Neutrophil (primary cell): Measurements from ENCODE around the gene KLRC3.
"Not testable (repeated sequence)": the region's sequence is repeated elsewhere in the genome, so short reads cannot be mapped to it uniquely, and the experiment has no call there.

ENCODE experiments used
- H3K27ac ChIP-seq: fragments of 200-600 bp; sonication (generic); 2 replicates; pipeline ENCODE4 v1.5.1; 2016; ENCODE audit warnings: mild to moderate bottlenecking, moderate library complexity
- H3K27me3 ChIP-seq: fragments of 200-600 bp; sonication (generic); 2 replicates; pipeline ENCODE4 v1.6.0; 2016; ENCODE audit warnings: mild to moderate bottlenecking
- H3K36me3 ChIP-seq: fragments of 200-600 bp; sonication (generic); 2 replicates; pipeline ENCODE4 v1.5.1; 2017
- H3K4me1 ChIP-seq, 2 experiments: fragments of 200-600 bp in 1 of 2; sonication (generic) in 1 of 2; 1 replicate in 1 of 2; 2 replicates in 1 of 2; pipeline versions ENCODE4 v1.5.1 to v1.6.1; 2013 to 2016; ENCODE audit warnings: low read depth in 1 of 2, low read length in 1 of 2, mild to moderate bottlenecking in 1 of 2, moderate library complexity in 1 of 2; ENCODE audit not compliant: control insufficient read depth in 1 of 2, insufficient read depth in 1 of 2
- H3K4me3 ChIP-seq, 2 experiments: fragments of 200-600 bp in 1 of 2; sonication (generic) in 1 of 2; 1 replicate in 1 of 2; 2 replicates in 1 of 2; pipeline ENCODE4 v1.5.1; 2013 to 2016; ENCODE audit warnings: low read depth in 1 of 2, low read length in 1 of 2, mild to moderate bottlenecking in 1 of 2, moderate library complexity in 1 of 2
- H3K9me3 ChIP-seq: fragments of 200-600 bp; sonication (generic); 2 replicates; pipeline ENCODE4 v1.5.1; 2016
- TF ChIP-seq, protein P1 (sequence below): fragments of 200-600 bp; sonication (generic); IDR thresholded peaks from 2 replicates; pipeline ENCODE4 v1.5.1; 2016; ENCODE audit warnings: antibody characterized with exemption

Gene KLRC3

DNA sequence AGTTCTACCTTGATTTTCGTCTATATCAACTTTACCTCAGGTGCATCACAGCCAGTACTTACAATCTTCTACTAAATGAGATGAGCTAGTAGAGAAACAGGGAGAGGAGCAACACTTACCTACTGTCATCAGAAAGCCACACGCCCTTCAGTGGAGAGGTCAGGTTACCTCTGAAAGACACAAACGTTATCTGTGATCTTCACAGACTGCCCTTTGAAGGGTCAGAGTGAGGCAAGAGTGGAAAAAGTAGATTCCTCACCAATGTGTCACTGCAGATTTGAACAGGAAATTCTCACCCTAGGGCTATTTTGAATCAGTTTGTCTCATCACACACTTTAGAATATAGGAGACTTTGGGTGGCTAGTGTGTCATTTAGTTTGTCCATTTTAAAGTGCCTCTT lies 1.8 kb upstream of the KLRC3 start:
- H3K4me3 ChIP-seq, H3K4me1 ChIP-seq, H3K27ac ChIP-seq, H3K9me3 ChIP-seq, H3K36me3 ChIP-seq: not testable (repeated sequence)
- H3K27me3 ChIP-seq: peaks cover 15% of the 10 kb centered on the region

DNA sequence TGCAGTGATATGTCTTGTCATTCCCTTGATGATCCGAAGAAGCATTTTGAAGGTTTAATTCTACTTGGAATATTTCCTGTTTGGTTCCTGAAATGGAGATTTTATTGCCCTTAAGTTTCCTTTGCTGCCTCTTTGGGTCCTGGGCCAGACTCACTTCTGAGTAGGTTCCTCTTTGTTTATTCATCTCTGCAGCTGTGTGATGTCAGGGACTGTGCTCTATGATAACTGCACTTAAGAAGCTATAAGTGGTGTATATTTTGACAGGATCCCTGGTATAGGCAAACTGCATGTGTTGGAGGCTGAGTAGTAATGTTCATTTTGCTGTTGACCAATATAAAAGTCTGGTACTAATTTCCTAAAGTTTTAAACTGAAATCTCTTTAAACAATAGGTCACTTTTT lies 11.0 kb downstream of the KLRC3 start, which contains the start of gene KLRC4:
KLRC4 (minus strand) TSS at position 366 of the 400 bp plus-strand sequence; CDS start at position 184, 182 bp downstream.
- peaks cover 87% of the 10 kb centered on the region for H3K27me3 ChIP-seq
- H3K36me3 ChIP-seq: no peaks in the 10 kb centered on the region
- H3K4me1 ChIP-seq: no peaks in the 10 kb centered on the region
- H3K4me3 ChIP-seq: no peak within 1 kb of the TSS
- TF ChIP-seq, protein P1, sequence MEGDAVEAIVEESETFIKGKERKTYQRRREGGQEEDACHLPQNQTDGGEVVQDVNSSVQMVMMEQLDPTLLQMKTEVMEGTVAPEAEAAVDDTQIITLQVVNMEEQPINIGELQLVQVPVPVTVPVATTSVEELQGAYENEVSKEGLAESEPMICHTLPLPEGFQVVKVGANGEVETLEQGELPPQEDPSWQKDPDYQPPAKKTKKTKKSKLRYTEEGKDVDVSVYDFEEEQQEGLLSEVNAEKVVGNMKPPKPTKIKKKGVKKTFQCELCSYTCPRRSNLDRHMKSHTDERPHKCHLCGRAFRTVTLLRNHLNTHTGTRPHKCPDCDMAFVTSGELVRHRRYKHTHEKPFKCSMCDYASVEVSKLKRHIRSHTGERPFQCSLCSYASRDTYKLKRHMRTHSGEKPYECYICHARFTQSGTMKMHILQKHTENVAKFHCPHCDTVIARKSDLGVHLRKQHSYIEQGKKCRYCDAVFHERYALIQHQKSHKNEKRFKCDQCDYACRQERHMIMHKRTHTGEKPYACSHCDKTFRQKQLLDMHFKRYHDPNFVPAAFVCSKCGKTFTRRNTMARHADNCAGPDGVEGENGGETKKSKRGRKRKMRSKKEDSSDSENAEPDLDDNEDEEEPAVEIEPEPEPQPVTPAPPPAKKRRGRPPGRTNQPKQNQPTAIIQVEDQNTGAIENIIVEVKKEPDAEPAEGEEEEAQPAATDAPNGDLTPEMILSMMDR: no peak
- H3K27ac ChIP-seq: no peak within 1 kb of the TSS
- H3K9me3 ChIP-seq: no peaks in the 10 kb centered on the region

DNA sequence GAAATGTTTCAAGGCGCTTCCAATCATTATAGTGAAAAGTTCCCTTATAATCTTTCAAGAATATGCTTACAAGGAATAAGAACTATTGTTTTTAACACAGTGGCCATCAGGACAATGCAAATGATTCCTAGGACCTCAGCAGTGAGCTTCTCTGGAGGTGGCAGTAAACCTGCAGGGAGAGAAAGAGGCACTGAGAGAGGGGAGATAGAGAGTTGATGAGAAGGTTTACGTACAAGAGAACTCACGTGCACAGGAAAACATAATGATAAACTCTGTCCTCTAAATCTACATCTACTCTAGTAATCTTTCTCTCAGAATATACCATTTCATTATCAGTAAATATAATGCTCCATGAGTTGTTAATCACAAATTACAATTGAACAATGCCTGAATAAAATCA lies 11.6 kb downstream of the KLRC3 start:
- Histone ChIP-seq H3K27ac (no peak overlapping the region), H3K9me3 (no peaks in the 10 kb centered on the region), H3K27me3 (peaks cover 86% of the 10 kb centered on the region), H3K4me1 (no peaks in the 10 kb centered on the region), H3K4me3 (no peak overlapping the region), H3K36me3 (no peaks in the 10 kb centered on the region)
- TF ChIP-seq, protein P1: no peak

DNA sequence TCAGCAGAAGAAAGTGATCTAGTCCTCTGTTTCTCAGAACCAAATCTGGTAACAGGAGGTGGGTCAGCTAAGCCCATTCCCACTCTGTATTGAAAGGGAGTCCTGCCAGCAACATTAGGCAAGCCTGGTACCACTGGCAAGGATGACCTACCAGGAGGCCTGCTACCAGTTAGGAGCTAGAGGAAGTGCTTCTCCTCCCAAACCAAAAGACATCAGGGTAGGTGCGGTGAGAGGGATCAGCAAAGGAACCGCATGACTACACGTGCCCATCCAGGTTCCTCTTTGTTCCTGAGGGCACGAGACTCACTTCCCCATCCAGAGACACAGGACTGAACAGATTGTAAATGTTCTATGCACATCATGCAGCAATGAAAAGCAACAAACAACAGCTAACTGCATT lies 13.7 kb downstream of the KLRC3 start:
- no peak overlapping the region for H3K27ac ChIP-seq

DNA sequence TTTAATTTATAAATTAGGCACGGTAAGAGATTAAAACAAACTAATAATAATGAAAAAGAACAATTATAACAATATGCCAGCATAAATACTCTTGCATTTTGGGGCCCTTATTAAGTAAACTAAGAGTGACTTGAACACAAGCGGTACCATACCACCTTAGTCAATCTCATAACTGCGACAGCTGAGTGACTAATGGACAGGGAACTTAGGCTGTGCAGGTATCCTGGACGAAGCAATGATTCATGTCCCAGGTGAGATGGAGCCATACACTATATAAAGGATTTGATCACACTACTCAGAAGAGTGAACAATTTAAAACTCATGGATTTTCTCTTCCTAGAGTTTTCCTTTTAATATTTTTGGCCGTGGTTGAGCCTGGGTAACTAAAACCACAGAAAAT lies 15.1 kb downstream of the KLRC3 start:
- no peaks in the 10 kb centered on the region for H3K9me3 ChIP-seq
- no peaks in the 10 kb centered on the region for H3K4me1 ChIP-seq
- H3K27me3 ChIP-seq: peaks cover 75% of the 10 kb centered on the region
- no peaks in the 10 kb centered on the region for H3K36me3 ChIP-seq
- TF ChIP-seq, protein P1: no peak
- no peak overlapping the region for H3K27ac ChIP-seq
- no peak overlapping the region for H3K4me3 ChIP-seq

More for the DNA sequence above, 13.7 kb downstream of the KLRC3 start:
- H3K4me1 ChIP-seq: no peaks in the 10 kb centered on the region
- TF ChIP-seq, protein P1: no peak
- H3K27me3 ChIP-seq: peaks cover 77% of the 10 kb centered on the region
- no peaks in the 10 kb centered on the region for H3K36me3 ChIP-seq
- no peak overlapping the region for H3K4me3 ChIP-seq
- no peaks in the 10 kb centered on the region for H3K9me3 ChIP-seq

DNA sequence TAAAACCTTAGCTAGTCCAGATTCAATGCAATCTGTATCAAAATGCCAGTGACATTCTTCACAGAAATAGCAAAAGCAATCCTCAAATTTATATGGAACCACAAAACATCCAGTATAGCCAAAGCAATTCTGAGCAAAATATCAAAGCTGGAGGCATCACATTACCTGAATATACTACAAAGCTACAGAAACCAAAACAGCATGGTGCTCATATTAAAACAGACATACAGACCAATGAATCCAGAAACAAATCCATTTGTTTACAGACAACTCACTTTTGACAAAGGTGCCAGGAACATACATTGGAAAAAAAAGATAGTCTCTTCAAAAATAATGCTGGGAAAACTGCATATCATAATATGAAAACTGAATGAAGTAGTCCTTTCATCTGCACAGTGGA lies 15.6 kb downstream of the KLRC3 start:
- TF ChIP-seq, protein P1: no peak

More for the DNA sequence above, 15.6 kb downstream of the KLRC3 start:
- Histone ChIP-seq H3K36me3 (no peaks in the 10 kb centered on the region), H3K4me1 (no peaks in the 10 kb centered on the region), H3K27me3 (peaks cover 75% of the 10 kb centered on the region), H3K27ac (no peak overlapping the region), H3K4me3 (no peak overlapping the region), H3K9me3 (no peaks in the 10 kb centered on the region)
